ENCODE results near the gene ARFGAP1.
A peak's percentile ranks its signal among the peaks of the same experiment; 100 is the strongest.

ARFGAP1 gene

DNA sequence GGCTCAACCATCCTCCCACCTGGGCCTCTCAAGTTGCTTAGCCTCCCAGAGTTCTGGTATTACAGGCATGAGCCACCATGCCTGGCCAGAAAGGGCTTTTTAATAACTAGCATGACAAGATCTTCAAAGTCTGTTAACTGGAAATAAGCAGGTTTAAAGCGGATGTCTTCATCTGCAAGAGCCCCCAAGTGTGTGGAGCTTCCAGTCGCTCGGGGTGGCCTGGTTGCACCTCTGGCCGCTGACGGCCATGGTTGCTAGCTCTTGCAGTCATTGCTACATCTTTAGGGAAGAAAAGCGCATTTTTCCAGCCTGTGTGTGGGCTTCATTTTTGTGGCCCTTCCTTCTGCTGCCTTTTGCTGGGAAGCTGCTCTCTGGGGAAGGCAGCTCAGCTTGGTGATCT lies 7.8 kb downstream of the ARFGAP1 start:
- TF ChIP-seq, protein P1, sequence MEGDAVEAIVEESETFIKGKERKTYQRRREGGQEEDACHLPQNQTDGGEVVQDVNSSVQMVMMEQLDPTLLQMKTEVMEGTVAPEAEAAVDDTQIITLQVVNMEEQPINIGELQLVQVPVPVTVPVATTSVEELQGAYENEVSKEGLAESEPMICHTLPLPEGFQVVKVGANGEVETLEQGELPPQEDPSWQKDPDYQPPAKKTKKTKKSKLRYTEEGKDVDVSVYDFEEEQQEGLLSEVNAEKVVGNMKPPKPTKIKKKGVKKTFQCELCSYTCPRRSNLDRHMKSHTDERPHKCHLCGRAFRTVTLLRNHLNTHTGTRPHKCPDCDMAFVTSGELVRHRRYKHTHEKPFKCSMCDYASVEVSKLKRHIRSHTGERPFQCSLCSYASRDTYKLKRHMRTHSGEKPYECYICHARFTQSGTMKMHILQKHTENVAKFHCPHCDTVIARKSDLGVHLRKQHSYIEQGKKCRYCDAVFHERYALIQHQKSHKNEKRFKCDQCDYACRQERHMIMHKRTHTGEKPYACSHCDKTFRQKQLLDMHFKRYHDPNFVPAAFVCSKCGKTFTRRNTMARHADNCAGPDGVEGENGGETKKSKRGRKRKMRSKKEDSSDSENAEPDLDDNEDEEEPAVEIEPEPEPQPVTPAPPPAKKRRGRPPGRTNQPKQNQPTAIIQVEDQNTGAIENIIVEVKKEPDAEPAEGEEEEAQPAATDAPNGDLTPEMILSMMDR (IDR thresholded peaks at IDR 0.05; ENCODE audit: low read depth, low read length), result no peak
- in situ Hi-C loops (cut with HindIII; ENCODE audit: low sequenced_read_pairs), result no loop called here
- no peak overlapping the region for H3K4me3 ChIP-seq (ENCODE audit: low read depth, low read length)
- no peak for DNase-seq (ENCODE audit: low read depth, low spot score)

DNA sequence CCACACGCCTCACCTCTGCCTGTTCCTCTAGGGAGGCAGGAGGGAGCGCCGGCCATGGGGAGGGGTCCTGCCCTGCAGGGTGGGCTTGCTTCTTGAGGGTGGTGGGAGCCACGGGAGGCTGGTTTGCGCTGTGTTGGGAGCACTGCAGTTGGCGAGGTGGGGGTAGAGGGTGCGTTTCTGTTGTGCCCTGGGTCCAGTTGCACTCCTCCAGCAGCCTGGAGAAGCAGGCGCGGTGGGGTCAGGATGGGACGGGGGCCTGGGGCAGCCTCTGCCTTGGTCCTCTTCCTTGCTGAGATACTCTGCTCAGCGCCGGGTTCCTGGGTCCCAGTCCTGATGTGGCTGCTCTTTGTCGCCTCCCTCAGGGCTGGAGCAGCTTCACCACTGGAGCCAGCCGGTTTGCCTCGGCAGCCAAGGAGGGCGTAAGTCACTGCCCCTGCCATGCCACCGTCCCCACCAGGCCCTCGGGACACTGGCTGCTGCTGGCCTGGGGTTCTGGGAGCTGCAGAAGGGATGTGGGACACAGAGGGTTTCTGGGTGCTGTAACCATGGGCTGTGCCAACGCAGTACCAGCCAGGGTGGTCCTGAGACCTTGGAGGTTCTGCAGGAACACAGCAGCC lies 8.4 kb downstream of the ARFGAP1 start:
- in situ Hi-C loops (cut with HindIII; ENCODE audit: low sequenced_read_pairs), result no loop called here
- H3K4me3 ChIP-seq (ENCODE audit: low read depth, low read length), result no peak overlapping the region

DNA sequence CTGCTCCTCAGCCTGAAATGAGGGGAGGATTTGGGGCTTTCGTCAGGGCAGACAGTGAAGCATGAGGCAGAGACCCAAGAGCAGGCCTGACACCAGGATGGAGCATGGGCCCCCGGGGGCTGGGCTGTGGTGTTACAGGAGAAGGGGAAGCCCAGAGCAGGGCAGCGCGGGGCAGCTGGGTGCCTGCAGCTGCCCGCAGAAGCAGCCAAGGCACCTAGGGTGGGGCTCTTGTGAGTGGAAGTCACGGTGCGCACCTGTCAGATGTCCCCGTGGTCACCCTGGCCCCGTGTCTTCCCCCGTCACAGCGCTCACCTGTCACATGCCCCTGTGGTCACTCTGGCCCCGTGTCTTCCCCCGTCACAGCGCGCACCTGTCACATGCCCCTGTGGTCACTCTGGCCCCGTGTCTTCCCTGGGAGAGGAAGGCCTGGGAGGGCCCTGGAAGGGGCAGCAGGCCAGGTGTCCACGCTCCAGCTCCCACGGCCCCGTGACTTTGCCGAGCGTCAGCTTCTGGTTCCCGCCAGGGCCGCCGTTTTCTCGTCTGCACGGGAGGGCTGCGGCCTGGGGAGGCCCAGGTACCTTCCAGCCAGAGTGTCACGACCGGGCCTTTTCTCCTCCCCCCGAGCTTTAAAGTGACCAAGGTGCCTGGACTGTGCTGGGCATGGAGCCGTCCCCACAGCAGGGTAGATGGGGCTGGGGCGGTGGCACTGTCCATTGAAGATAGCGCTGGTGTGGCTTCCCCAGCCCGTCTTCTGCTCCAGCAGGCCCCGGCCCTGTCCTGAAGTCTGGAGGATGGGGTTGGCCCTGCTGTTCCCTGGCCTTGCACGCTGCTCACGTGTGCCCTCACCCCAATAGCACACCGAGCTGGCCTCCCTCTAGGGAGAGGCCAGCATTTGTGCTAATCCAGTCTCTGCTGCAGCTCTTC lies 9.4 kb downstream of the ARFGAP1 start:
- TF ChIP-seq, protein P1 (IDR thresholded peaks at IDR 0.05; ENCODE audit: low read depth, low read length), result no peak
- no peak overlapping the region for H3K4me3 ChIP-seq (ENCODE audit: low read depth, low read length)
- in situ Hi-C loops (cut with HindIII; ENCODE audit: low sequenced_read_pairs), result no loop called here
- DNase-seq (ENCODE audit: low read depth, low spot score), result no peak

More for the DNA sequence above, 8.4 kb downstream of the ARFGAP1 start:
- DNase-seq (ENCODE audit: low read depth, low spot score), result no peak
- TF ChIP-seq, protein P1 (IDR thresholded peaks at IDR 0.05; ENCODE audit: low read depth, low read length), result peak; percentile 45

DNA sequence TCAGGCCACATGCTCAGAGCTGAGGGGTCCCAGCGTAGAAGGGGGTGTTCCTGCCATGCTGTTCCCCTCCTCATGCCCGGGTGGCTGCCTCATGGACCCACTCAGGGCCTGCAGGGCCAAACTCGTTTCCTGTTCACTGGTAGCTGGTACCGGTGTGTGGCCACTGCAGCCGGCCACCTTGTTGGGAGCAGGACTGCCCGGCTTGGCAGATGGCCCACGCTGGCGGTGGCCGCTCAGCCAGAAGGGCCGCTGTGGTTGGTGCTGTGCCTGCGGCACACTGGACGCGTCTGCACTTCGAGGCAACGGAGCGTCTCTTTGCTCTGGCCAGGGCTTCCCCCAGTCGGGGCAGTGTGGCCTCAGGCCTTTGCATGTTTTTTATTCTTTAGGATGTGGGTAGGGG lies 10.3 kb downstream of the ARFGAP1 start:
- no peak overlapping the region for H3K4me3 ChIP-seq (ENCODE audit: low read depth, low read length)
- TF ChIP-seq, protein P1 (IDR thresholded peaks at IDR 0.05; ENCODE audit: low read depth, low read length), result no peak
- no peak for DNase-seq (ENCODE audit: low read depth, low spot score)
- in situ Hi-C loops (cut with HindIII; ENCODE audit: low sequenced_read_pairs), result no loop called here

DNA sequence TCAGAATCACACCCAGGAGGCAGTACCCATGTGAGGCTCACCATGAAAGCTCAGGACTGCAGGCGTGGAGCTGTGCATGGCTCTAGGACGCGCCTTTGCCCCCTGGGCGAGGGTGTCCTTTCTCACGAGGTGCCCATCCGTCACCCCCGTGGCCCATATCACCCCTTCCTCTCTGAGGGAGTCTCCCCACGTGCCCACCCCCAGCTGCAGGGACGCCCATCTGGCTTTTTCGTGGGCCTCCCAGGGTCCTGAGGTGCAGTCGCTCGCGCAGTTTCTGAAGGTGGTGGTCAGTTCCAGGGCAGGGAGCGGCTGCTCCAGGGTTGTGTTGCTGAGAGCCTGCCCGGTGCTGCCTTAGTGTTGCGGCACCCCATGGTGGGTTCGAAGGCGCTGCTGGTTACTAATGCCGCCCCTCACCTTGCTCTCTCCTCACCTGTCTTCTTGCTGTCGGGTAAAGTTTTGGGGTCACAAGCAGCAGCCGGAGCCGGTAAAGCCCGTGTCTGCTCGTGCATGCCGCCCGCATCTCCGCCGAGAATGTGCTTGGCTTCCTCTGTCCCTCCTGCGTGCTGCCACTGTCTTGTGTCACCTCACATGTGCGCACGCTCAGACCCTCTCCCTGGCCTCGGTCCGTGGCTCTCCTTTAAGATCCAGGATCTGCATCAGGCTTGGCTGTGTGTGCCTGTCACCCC lies 10.9 kb downstream of the ARFGAP1 start:
- DNase-seq (ENCODE audit: low read depth, low spot score), result no peak
- H3K4me3 ChIP-seq (ENCODE audit: low read depth, low read length), result no peak overlapping the region
- TF ChIP-seq, protein P1 (IDR thresholded peaks at IDR 0.05; ENCODE audit: low read depth, low read length), result no peak
- in situ Hi-C loops (cut with HindIII; ENCODE audit: low sequenced_read_pairs), result no loop called here

DNA sequence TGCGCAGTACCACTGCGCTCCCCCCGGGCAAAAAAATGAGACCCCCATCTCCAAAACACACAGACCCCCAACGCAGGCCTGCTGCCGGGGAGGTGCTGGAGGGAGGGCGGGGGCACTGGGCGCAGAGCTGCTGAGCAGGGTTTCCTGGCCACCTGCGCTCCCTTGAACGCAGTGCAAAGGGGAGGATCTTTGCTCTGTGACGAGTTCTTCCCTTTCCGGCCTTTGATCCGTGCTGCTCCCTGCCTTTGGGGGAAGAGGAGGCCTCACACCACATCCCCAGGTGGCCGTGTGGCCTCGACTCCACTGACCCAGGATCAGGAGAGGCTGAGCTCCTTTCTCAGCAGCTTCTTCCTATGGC lies 11.4 kb downstream of the ARFGAP1 start:
- in situ Hi-C loops (cut with HindIII; ENCODE audit: low sequenced_read_pairs), result no loop called here
- TF ChIP-seq, protein P1 (IDR thresholded peaks at IDR 0.05; ENCODE audit: low read depth, low read length), result no peak
- no peak for DNase-seq (ENCODE audit: low read depth, low spot score)
- no peak overlapping the region for H3K4me3 ChIP-seq (ENCODE audit: low read depth, low read length)
